ENCODE data around the gene HIC1. TPM values are rescaled to one million over a fixed set of nuclear protein-coding genes. Genes with fewer than 3 reads are reported as not detected.

HIC1 gene
- total and polyA plus RNA-seq, 9 of the 15 experiments (the other 6 are each of a cell fraction or from before 2014, with no cell fraction given): 0.01 to 2.5 (median 0.18) TPM

- TF ChIP-seq ELK1 (CRISPR knock-in tag; IDR thresholded peaks at IDR 0.05) (no peak), STAT6 (CRISPR knock-in tag; IDR thresholded peaks at IDR 0.05) (no peak), EP300 (IDR thresholded peaks at IDR 0.05; ENCODE audit: low read length) (no peak), NFIC (IDR thresholded peaks at IDR 0.05) (no peak), GATAD2B (IDR thresholded peaks at IDR 0.05; ENCODE audit: borderline replicate concordance) (no peak), ZNF766 (CRISPR knock-in tag; conservative IDR thresholded peaks at IDR 0.05) (no peak)
Observed at GRCh38 chr17:2044263-2044894, 10.5 kb upstream of the HIC1 start (continued).

GRCh38 chr17:2047590-2047989 is 7.3 kb upstream of the HIC1 start:
- no peak for DNase-seq (ENCODE audit: extremely low read depth in 1 of 4, low spot score in 3 of 4)
- intact Hi-C loops (cut with micrococcal nuclease): loop anchor here (5.0 kb wide), 1 partner anchor 140 kb away; no protein-coding TSS in a partner anchor
- H3K27me3 ChIP-seq (ENCODE audit: control insufficient read depth in 2 of 2, insufficient read depth in 2 of 2, low read length in 2 of 2): no peaks in the 10 kb centered on the region
- H3K4me1 ChIP-seq (replicated peaks in 1 of 2; ENCODE audit: control insufficient read depth in 2 of 2, insufficient read depth in 2 of 2, low read length in 2 of 2): peaks cover 10 to 29% of the 10 kb centered on the region in 2 experiments; a peak in 4 of 5 replicates
- no peaks in the 10 kb centered on the region for H3K9me3 ChIP-seq (replicated peaks; ENCODE audit: control insufficient read depth, insufficient read depth, low read depth, low read length)
- no peak overlapping the region for H3K4me3 ChIP-seq
- no peak overlapping the region for H2AFZ ChIP-seq (ENCODE audit: low read depth, low read length)
- peaks cover 8% of the 10 kb centered on the region for H3K79me2 ChIP-seq (ENCODE audit: control insufficient read depth, insufficient read depth, low read length)
- WGBS (ENCODE audit: insufficient coverage, low coverage, missing lambda C conversion rate): 72% methylated on average over 3 of the region's 6 CpGs
- no TSS peak for BruUV-seq (replicated peaks)
- H3K27ac ChIP-seq (ENCODE audit: extremely low read depth, low read depth, low read length): no peak overlapping the region
- ChIA-PET CTCF (ENCODE audit: low intra/inter-chr PET ratio) (no interaction called here), POLR2A (interaction anchor here (0.6 kb wide), 1 partner anchor 80 kb away, joined by 3 read pairs; no protein-coding TSS in a partner anchor)
- in situ Hi-C loops (cut with MboI): no loop called here
- peaks cover 15% of the 10 kb centered on the region; the same call in 2 of the 3 replicates for H3K36me3 ChIP-seq (ENCODE audit: control insufficient read depth, insufficient read depth, low read length)
- no peak for TF ChIP-seq ZC3H8 (IDR thresholded peaks at IDR 0.05)
- peak; percentile 55; the same call in 1 of the 2 replicates for TF ChIP-seq ZNF121 (CRISPR knock-in tag; conservative IDR thresholded peaks at IDR 0.05)
- no peak for TF ChIP-seq MITF (IDR thresholded peaks at IDR 0.05)
- TF ChIP-seq RUNX1 (IDR thresholded peaks at IDR 0.05; ENCODE audit: low read depth): no peak
- no peak for TF ChIP-seq KLF13 (tag; IDR thresholded peaks at IDR 0.05; ENCODE audit: borderline replicate concordance, low read depth)
- no peak for TF ChIP-seq RBM14 (IDR thresholded peaks at IDR 0.05; ENCODE audit: borderline replicate concordance, insufficient read depth, low read depth, low read length)
- no peak for TF ChIP-seq POU5F1 (IDR thresholded peaks at IDR 0.05; ENCODE audit: borderline replicate concordance, low read depth, low read length, partially characterized antibody)
- ATAC-seq: no peak
- no peaks in the 10 kb centered on the region for H3K9me1 ChIP-seq (ENCODE audit: control insufficient read depth, insufficient read depth, low read length)
- no peak overlapping the region for H3K9ac ChIP-seq (ENCODE audit: insufficient read depth in 1 of 2, low read depth in 2 of 2, low read length in 2 of 2)
- no peak for FAIRE-seq
- H4K20me1 ChIP-seq (replicated peaks; ENCODE audit: control insufficient read depth, insufficient read depth, low read length): no peaks in the 10 kb centered on the region
- no peak overlapping the region for H3K4me2 ChIP-seq (ENCODE audit: insufficient read depth, low read length)

All from K562 (cell line).